ENCODE measurements around the gene LENG1. TPM values are rescaled to one million over a fixed set of nuclear protein-coding genes. Genes with fewer than 3 reads are reported as not detected.

Gene LENG1
- total RNA-seq, result 5.5 and 6.7 TPM in 2 replicates

GRCh38 chr19:54159352-54160181 lies at the start of gene LENG1:
Gene LENG1 (minus strand): TSS chr19:54159721. CDS start chr19:54159695, 26 bp downstream.

GRCh38 chr19:54191011-54191810 lies 31.7 kb upstream of the LENG1 start, which contains the start of gene TSEN34:
Gene TSEN34 (plus strand): TSS chr19:54191308. CDS start chr19:54191365, 57 bp downstream.

GRCh38 chr19:54189145-54189734 lies 29.7 kb upstream of the LENG1 start, which contains the start of gene MBOAT7:
Gene MBOAT7 (minus strand): TSS chr19:54189580. CDS start chr19:54188508, 1,072 bp downstream.

GRCh38 chr19:54172471-54173358 lies 13.2 kb upstream of the LENG1 start, which contains the start of gene TMC4:
Gene TMC4 (minus strand): TSS chr19:54173160. CDS start chr19:54173117, 43 bp downstream.

GRCh38 chr19:54137699-54138488 lies 21.6 kb downstream of the LENG1 start, which contains the start of gene CNOT3:
Gene CNOT3 (plus strand): TSS chr19:54137762. CDS start chr19:54142979, 5,217 bp downstream.

GRCh38 chr19:54115109-54116063 lies 44.1 kb downstream of the LENG1 start, which contains the start of the genes PRPF31 and TFPT:
Gene PRPF31 (plus strand): TSS chr19:54115754. CDS start chr19:54118279, 2,525 bp downstream.
Gene TFPT (minus strand): TSS chr19:54115657. CDS start chr19:54115269, 388 bp downstream.

Other genes with a start within 250 kb of the LENG1 start
- gene CACNG8, start 196.8 kb downstream of the LENG1 start, total RNA-seq, result not detected in 2 replicates
- gene CACNG6, start 168.1 kb downstream of the LENG1 start, total RNA-seq, result not detected in 2 replicates
- not detected in 2 replicates for gene VSTM1, start 95.8 kb downstream of the LENG1 start, total RNA-seq
- gene TARM1, start 78.4 kb downstream of the LENG1 start, total RNA-seq, result not detected in 2 replicates
- 0.72 and 1.1 TPM in 2 replicates for gene OSCAR, start 58.9 kb downstream of the LENG1 start, total RNA-seq
- gene NDUFA3, start 56.9 kb downstream of the LENG1 start, total RNA-seq, result 3.4 and 4.5 TPM in 2 replicates
- gene TFPT, start 44.1 kb downstream of the LENG1 start, total RNA-seq, result 4.9 and 14.9 TPM in 2 replicates
- gene PRPF31, start 44.0 kb downstream of the LENG1 start, total RNA-seq, result 40.3 and 50.6 TPM in 2 replicates
- 3.4 and 7.5 TPM in 2 replicates for gene CNOT3, start 22.0 kb downstream of the LENG1 start, total RNA-seq
- gene TMC4, start 13.4 kb upstream of the LENG1 start, total RNA-seq, result 32.5 and 38.2 TPM in 2 replicates
- gene MBOAT7, start 29.9 kb upstream of the LENG1 start, total RNA-seq, result 19.2 and 30.1 TPM in 2 replicates
- gene TSEN34, start 31.6 kb upstream of the LENG1 start, total RNA-seq, result 118 and 129 TPM in 2 replicates
- 2,554 and 3,066 TPM in 2 replicates for gene RPS9, start 41.1 kb upstream of the LENG1 start, total RNA-seq
- not detected in 2 replicates for gene LILRB3, start 63.3 kb upstream of the LENG1 start, total RNA-seq
- gene LILRA6, start 83.1 kb upstream of the LENG1 start, total RNA-seq, result not detected in 2 replicates
- gene LILRB5, start 97.6 kb upstream of the LENG1 start, total RNA-seq, result not detected in 2 replicates
- not detected in 2 replicates for gene LILRB2, start 121.4 kb upstream of the LENG1 start, total RNA-seq
- gene LILRA5, start 153.4 kb upstream of the LENG1 start, total RNA-seq, result not detected in 2 replicates
- gene LILRA4, start 179.4 kb upstream of the LENG1 start, total RNA-seq, result not detected in 2 replicates
- under 0.01 TPM in 1 of 2 replicates, not detected in the other for gene LAIR1, start 205.2 kb upstream of the LENG1 start, total RNA-seq

Data from tracheal epithelial cell (primary cell).